NCI-H1105 treated with DMSO at 0.1 percent for 48 hours (cell line): ENCODE results near the gene MAST4.

Experiments
- DNase-seq: peaks from one replicate; lab custom pipeline; 2025; lab: John Stamatoyannopoulos, UW

The MAST4 gene

DNA sequence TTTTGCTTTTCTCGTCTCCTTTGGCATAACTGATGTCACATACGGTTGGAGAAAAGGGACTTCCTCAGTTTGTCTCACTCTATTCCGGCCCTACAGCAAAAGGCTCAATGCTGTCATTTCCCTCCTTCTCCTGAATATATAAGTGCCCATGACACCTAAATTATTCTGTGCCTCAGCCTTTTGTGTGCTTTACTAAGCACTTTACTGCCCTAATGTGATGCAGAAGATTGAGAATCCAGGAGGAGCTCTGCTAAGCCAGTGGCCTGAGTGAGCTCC is 592.8 kb downstream of the MAST4 start:
- no peak for DNase-seq

DNA sequence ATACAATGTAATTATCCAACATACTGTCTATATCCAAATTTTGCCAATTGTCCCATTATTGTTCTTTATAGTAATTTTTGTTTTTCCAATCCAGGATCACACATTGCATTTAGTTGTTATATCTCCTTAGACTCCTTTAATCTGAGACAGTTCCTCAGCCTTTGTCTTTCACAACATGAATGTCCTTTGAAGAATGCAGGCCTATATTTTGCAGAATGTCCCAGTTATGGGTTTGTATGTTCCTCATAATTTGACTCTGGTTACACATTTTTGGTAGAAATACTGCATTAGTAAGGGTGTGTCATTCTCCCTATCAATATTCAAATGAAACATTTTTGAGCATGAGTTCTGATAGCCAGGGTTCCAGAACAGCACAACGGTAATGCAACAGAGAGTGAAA is 593.7 kb downstream of the MAST4 start:
- no peak for DNase-seq

DNA sequence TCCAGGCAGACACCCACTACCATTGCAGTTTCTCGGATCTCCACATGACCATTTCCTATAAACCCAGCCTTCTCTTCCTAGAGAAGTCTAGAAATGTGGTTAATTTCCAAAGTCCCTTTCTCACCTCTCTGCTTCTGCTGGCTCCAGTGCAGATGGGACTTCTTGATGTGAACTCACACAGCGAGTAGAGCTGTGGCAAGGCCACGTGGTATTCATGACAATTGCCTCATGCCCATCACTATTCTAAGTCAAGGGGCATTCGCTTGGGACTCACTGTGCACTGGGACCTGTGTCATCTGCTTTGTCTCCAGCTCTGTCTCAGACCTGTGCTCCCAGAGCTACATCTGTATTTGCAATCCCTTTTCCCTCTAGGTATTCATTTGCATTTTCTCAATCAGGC is 594.2 kb downstream of the MAST4 start:
- DNase-seq = no peak

- DNase-seq = no peak
These were observed 594.7 kb downstream of the MAST4 start for GRCh38 chr5:67190861-67191260.

DNA sequence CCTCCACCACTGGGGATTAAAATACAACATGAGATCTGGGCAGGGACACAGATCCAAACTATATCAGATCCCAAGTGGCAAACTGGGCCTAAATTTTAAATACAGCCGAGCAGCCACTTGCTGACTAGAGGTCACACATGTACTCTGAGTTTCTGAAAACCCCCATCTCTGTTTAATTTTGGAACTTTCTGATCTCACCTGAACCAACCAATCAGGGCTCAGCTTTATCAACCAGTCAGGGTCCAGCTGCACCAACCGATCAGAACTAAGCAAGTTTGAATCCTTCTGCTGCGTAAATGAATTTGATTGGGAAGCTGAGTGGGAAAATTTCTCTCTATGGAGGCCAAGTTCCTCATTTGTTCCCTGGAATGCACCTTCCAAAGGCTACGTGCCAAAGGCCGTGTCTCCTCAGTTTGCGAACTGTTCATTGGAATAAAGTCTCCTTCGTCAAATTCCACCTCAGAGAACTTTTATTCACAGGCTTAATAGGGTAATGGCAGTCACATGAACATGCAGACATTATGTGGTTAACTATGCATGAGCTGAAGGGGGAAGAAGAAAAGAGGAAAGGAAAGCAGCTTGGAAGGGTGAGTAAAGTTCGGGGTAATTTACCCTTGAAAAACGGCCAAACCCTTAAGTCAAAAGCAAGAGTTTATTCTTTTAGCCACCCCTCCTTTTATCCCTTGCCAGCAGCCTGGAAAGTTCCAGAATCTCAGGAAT is 596.7 kb downstream of the MAST4 start:
- DNase-seq = no peak

DNA sequence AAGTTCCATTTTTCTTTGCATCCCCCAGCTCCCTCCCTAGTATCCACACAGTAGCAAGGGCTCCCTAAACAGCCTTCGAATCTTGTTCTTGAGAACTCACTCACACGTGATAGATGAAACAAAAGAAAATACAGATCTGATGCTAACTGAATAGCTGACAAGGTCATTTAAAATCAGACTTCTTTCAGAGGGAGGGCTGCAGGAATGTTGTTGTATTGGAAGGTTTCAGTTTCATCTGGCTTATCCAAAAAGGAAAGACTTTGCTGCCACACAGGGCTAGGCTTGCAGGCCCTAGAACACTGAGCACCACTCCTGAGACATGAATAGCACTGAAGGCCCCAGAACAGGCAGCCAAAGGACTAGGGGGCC is 597.2 kb downstream of the MAST4 start:
- no peak for DNase-seq

DNA sequence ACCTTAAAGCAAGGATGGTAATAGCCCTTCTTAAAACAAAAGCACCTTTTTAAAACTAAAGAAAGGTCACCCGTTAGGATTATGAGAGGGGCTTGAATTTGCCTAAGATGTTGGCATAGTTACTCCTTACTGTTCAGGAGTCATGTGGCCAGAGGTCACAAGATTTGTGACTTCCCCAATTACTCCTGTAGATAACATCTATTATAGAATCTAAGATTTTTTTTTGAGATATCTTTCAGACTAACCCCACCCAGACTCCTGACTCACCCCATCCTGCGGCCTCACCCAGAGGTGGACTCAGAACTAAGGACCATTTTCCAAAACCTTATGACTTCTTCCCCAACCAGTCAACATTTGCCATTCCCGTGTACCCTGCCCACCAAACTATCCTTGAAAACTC is 598.0 kb downstream of the MAST4 start:
- no peak for DNase-seq

- no peak for DNase-seq
These were observed 599.4 kb downstream of the MAST4 start for GRCh38 chr5:67195406-67196275.

GRCh38 chr5:67196537-67197059 is 600.4 kb downstream of the MAST4 start, which contains the start of gene CD180:
TSS of gene CD180 (minus strand) at chr5:67196799. CDS start at chr5:67196641, 158 bp downstream.
- no peak for DNase-seq

DNA sequence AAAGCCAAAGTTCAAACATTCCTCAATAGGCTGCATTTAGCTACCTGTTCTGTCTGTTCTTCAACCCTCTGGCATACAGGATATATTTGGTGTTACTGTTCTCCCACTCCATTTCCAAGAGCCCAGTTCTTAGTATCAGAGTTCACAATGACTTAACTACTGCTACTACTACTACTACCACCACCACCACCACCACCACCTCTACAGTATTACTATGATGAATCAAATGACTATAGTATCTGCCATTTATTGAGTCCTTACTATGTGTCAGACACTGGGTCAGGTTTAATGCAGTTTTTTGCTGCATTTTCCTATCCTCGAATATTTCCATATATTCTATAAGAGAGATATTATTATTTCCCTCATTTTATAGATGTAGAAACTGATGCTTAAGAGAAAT is 601.3 kb downstream of the MAST4 start:
- DNase-seq = no peak

- no peak for DNase-seq
These were observed 602.7 kb downstream of the MAST4 start for GRCh38 chr5:67198917-67199316.

GRCh38 chr5:67199859-67200258 is 603.7 kb downstream of the MAST4 start:
- DNase-seq = no peak

DNA sequence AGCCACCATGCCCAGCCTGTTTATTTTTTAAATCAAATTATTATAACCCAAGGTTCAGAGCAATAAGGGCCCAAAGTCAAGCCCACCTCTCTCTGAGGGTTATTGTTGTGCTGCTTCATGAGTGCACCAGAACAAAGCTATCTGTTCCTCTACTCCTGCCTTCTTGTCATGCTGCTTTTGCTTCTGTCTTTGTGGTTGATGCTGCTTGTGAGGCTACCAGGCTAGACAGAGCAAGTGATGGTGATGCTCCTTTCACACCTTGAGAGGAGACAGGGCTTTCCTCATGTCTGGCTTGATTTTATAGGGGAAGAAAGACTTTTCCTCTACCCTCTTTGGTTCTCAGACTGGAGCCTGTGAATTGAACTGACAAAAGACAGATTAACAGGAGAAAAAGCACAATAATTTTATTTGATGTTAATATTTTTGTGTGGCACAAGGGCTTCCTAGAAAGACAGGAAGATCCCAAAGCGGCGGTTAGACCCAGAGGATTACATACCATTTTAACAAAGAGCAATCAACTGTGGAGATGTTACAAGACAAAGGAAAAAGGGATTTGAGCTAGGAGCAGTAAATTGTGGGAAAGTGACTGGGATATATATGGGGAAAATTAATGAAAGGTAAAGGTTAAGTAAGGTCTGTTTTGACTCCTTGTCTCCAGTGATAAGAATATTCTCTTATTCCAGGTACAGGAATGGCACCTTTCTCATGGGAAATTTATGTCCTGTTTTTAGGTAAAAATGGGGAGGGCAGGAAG is 604.8 kb downstream of the MAST4 start:
- no peak for DNase-seq

- DNase-seq = no peak
These were observed 605.8 kb downstream of the MAST4 start for GRCh38 chr5:67201897-67202549.

DNA sequence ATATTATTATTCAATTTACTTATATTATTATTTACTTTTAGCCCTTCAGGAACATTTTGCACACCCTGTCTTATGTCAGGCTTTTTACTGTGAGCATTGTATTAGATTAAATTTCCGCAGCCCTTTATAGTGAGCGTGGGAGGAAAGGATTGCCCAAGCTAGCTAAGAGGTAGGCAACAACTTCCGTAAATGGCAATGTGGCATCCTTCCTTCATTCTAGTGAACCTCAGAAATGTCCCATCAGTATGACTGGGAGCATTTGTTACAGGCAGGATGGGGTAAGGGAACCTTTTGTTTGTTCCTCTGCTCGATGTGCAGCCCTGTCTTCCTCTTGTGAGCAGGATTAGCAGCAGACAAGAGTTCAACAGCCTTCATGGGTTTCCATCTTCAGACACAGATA is 606.6 kb downstream of the MAST4 start:
- DNase-seq = no peak

DNA sequence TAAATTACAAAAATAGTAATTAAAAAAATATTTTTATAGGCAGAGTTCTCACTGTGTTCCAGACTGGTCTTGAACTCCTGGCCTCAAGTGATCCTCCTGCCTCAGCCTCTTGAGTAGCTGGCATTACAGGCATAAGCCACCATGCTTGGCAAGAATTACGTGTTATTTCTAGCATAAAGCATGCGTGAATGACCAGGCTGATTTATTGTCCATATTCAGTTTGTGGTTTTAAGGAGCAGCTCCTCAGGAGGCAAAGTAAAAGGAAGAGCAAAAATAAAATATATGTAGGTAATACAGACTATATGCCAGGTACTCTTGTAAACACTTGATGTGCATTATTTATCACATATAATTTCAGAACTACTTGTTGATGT is 607.5 kb downstream of the MAST4 start:
- no peak for DNase-seq

- no peak for DNase-seq
These were observed 608.6 kb downstream of the MAST4 start for GRCh38 chr5:67204821-67205220.

- DNase-seq = no peak
These were observed 609.8 kb downstream of the MAST4 start for GRCh38 chr5:67205981-67206380.

- no peak for DNase-seq
These were observed 610.3 kb downstream of the MAST4 start for GRCh38 chr5:67206461-67206860.

- no peak for DNase-seq
These were observed 610.7 kb downstream of the MAST4 start for GRCh38 chr5:67206929-67207328.

DNA sequence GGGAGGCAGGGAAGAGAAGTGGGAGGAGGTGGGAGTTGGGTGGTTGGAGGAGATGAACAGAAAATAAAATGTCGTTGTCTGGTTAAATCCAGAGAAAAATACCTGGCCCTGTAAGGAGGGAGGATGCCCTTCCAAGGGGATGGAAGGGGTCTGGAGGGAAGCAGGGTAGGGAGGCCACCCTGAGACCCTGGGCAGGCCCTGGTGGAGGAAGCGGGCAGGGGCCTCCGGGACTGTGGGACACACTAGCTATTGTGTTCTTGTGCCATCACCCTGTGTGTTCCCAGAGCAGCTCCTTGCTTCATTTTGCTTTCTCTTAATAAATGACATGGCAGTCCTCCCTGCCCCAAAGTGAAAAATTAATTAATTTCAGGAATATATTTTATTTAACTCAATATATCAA is 612.2 kb downstream of the MAST4 start:
- no peak for DNase-seq

GRCh38 chr5:67209141-67209771 is 613.1 kb downstream of the MAST4 start:
- peak; percentile 71 for DNase-seq
